Subcutaneous adipose tissue (tissue), 4 donors: ENCODE data around the gene FEN1. TPM values are rescaled to one million over a fixed set of nuclear protein-coding genes. Genes with fewer than 3 reads are reported as not detected.

Source experiments
- total RNA-seq, 4 donors: library from RNA; depleted of rRNA; stranded (reverse); fragments of >200 nt; gene quantifications; one replicate each; pipeline ENCODE4 v1.1.0, GENCODE V29; 2016
- TF ChIP-seq, protein P1 (sequence below): fragments of 450-650 bp; IDR thresholded peaks from one replicate; pipeline ENCODE4 v1.5.1; 2016; ENCODE audit warnings: low read depth, mild to moderate bottlenecking, control low read depth, antibody characterized with exemption, moderate library complexity

Gene FEN1
- total RNA-seq, 4 donors from 2014 or later, result 4.9 to 7.7 (median 6.3) TPM

DNA sequence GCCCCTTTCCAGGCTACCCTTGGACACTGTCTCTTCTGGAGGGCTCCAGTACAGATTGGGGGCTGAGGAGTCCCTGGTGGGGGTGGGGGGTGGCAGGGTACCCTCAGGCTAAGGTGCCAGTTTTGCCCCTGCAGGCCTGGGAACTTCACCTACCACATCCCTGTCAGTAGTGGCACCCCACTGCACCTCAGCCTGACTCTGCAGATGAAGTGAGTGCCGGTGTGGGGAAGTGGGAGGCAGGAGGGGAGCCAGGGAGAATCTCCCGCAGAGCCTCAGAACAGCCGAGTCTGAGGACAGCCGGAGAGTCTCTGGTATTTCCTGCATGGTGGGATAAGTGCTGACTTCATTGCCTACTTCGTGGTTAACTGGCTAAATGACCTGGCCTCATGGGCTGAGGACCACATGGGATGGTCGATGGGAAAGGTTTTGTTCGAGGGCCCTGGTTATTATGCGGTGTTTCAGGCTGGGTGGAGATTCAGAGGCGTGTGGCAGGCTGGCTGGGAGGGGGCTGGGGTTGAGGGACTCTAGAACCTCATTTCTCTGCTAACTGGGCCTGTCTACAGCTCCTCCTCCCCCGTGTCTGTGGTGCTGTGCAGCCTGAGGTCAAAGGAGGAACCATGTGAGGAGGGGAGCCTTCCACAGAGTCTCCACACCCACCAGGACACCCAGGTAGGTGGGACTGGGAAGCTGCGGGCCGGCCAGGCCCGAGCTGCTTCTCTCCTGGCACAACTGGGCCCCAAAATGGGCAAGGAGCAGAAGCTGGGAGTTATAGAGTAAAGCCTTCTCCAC lies 8.8 kb upstream of the FEN1 start:
- TF ChIP-seq, protein P1, sequence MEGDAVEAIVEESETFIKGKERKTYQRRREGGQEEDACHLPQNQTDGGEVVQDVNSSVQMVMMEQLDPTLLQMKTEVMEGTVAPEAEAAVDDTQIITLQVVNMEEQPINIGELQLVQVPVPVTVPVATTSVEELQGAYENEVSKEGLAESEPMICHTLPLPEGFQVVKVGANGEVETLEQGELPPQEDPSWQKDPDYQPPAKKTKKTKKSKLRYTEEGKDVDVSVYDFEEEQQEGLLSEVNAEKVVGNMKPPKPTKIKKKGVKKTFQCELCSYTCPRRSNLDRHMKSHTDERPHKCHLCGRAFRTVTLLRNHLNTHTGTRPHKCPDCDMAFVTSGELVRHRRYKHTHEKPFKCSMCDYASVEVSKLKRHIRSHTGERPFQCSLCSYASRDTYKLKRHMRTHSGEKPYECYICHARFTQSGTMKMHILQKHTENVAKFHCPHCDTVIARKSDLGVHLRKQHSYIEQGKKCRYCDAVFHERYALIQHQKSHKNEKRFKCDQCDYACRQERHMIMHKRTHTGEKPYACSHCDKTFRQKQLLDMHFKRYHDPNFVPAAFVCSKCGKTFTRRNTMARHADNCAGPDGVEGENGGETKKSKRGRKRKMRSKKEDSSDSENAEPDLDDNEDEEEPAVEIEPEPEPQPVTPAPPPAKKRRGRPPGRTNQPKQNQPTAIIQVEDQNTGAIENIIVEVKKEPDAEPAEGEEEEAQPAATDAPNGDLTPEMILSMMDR, result no peak

GRCh38 chr11:61784506-61784805 lies 8.3 kb upstream of the FEN1 start:
- TF ChIP-seq, protein P1, result no peak

DNA sequence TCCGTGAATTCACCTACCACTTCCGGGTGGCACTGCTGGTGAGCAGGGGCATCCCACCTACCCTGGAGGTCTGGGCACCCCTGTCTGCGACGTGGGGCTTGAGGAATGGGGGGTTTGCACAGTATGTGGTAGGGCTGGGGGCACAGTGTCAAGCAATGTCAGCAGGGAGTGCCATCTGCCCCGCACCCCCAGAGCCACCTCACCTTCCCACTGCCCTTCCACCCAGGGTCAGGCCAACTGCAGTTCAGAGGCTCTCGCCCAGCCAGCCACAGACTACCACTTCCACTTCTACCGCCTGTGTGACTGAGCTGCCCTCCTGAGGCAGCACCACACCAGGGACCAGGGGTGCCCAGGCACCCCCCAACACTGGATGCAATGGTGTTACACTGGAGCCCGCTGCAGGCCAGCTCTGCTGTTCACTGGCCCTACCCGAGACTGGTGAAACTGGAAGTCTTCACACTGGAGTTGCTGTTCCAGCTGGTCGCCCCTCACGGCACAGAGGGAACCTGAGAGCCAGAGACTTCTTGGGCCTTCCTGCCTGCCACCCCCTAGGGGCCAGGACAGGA lies 6.8 kb upstream of the FEN1 start:
- TF ChIP-seq, protein P1, result no peak

- TF ChIP-seq, protein P1, result no peak
Measured at GRCh38 chr11:61787928-61788491, 4.7 kb upstream of the FEN1 start.

DNA sequence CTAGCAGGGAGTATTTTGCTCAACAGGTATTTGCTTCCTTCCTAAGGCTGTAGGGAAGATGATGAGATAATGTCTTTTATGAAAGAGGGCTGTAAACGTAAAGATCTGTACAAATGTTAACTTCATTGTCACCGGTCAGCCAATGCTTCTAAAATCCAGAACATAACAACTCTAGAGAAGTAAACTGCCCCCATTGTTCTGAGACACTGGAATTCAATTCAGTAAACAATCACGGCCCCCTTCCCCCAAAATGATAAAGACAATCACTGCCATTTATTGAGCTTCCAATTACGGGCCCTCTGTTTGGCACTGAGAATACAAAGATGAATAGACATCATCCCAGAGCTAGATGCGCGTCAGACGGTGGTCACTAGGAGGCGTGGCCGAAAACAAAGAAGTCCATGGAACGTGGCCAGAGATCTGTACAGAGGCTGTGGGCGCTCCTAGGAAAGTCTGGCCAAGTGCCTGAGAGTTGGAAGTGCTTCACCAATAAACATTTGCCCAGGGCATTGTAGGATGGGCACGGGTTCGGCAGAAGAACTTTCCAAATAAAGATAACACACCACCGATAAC lies 888 bp upstream of the FEN1 start:
- TF ChIP-seq, protein P1, result no peak

DNA sequence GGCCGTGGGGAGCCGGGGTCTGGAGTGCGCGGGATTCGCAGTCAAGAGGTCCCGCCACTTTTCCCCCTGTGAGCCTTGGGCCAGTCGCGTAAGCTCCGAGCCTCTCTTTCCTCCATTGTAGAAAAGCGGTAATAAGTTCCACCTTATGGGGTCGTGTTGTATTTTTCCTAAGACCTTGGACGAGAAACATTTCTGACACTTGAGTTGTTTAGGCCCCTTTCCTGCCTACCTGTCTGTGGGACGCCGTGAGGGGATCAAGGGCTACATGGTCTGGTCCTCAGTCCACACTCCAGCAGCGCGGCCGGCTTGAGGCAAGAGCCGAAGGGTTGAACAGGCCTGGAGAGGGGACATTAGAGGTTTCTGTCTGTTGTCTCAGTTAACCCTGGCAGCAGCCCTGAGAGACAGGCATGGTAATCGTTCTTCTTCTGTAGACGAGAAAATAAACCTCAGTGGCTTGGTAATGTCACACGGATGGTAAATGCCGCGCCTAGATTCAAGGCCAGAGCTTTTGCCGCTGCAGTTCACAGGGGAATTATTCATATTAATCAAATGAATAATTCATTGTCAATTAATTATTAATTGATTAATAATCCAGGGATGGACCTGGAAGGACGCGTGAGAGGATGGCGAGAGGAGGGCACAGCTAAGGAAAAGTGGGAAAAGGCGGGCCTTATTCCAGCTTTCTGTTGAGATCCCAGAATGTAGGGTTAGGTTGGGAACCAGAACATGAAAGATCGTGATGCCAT lies 545 bp downstream of the FEN1 start:
- TF ChIP-seq, protein P1, result no peak

- TF ChIP-seq, protein P1, result no peak
Measured at GRCh38 chr11:61793829-61794204, 1.1 kb downstream of the FEN1 start.
